HG02870 (cell line): ENCODE measurements around the gene TLNRD1.
"Not testable (repeated sequence)": the region's sequence is repeated elsewhere in the genome, so short reads cannot be mapped to it uniquely, and the experiment has no call there.

Experiments
- ATAC-seq: cut with Tn5 transposase; IDR thresholded peaks from one replicate; pipeline ENCODE4 v1.9.1; 2021; ENCODE audit warnings: mild to moderate bottlenecking, moderate library complexity; ENCODE audit not compliant: unreplicated experiment

TLNRD1 gene

GRCh38 chr15:81000624-81001151 lies at the start of gene TLNRD1:
TSS of gene TLNRD1 (plus strand) at chr15:81000923. CDS start at chr15:81002272, 1,349 bp downstream.
- peak; percentile 59 for ATAC-seq

DNA sequence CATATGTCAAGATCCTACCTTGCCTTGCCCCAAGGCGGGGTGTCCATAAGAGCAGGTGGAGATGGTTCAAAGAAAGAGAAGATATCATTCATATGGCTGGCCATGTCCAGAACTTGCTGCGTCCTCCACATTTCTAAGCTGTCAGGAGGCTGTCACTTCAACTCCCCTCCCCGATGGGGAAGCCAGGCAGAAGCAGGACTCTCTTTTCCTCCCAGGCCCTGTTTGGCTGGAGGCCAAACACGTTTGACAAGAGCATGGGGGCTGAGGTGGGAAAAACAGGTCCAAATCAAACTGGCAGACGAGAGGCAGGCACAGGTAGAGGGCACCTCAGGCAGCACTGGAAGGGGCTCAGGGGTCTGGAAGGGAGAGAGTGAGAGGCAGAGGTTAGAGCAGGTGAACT lies 48.8 kb upstream of the TLNRD1 start:
- no peak for ATAC-seq

GRCh38 chr15:80953001-80953952 lies 47.4 kb upstream of the TLNRD1 start:
- no peak for ATAC-seq

- no peak for ATAC-seq
Measured at GRCh38 chr15:80953953-80954778, 46.6 kb upstream of the TLNRD1 start.

GRCh38 chr15:80955571-80956452 lies 44.9 kb upstream of the TLNRD1 start:
- not testable (repeated sequence) for ATAC-seq

GRCh38 chr15:80957556-80957955 lies 43.2 kb upstream of the TLNRD1 start:
- ATAC-seq, result no peak

GRCh38 chr15:80957976-80958375 lies 42.7 kb upstream of the TLNRD1 start:
- no peak for ATAC-seq

DNA sequence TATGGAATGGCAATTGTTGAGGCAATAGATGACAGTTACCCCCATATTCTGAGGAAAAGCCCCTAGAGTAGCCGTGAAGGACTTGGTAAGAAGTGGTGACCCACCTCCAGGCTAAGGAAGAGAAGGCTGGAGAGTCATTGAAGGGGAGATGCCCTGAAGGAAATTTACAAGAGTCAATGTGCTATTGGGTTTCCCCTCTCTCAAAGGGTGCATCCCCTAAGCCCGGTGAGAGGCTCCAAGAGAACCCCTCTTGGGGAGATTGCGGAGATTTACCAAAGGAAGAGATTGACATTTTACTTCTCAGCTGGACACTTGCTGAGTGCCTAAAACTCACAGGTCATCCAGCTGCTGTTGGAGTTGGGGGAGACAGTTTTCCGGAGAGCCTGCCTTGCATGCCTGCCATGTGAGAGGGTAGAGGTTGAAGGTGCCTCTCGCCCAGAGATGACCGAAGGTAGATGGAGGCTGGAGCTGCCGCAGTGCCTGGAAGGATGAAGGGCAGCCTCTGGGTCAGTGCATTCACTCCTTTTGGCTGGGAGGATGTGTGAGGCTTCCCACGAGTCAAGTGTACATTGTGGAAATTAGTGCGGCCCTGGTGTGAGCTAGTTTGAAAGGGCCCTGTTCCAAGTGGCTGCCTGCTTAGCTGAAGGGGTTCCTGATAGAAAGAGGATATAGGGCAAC lies 41.8 kb upstream of the TLNRD1 start:
- no peak for ATAC-seq

DNA sequence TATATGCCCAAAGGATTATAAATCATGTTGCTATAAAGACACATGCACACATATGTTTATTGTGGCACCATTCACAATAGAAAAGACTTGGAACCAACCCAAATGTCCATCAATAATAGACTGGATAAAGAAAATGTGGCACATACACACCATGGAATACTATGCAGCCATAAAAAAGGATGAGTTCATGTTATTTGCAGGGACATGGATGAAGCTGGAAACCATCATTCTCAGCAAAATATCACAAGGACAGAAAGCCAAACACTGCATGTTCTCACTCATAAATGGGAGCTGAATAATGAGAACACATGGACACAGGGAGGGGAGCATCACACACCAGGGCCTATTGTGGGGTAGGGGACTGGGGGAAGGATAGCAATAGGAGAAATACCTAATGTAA lies 35.3 kb upstream of the TLNRD1 start:
- not testable (repeated sequence) for ATAC-seq

DNA sequence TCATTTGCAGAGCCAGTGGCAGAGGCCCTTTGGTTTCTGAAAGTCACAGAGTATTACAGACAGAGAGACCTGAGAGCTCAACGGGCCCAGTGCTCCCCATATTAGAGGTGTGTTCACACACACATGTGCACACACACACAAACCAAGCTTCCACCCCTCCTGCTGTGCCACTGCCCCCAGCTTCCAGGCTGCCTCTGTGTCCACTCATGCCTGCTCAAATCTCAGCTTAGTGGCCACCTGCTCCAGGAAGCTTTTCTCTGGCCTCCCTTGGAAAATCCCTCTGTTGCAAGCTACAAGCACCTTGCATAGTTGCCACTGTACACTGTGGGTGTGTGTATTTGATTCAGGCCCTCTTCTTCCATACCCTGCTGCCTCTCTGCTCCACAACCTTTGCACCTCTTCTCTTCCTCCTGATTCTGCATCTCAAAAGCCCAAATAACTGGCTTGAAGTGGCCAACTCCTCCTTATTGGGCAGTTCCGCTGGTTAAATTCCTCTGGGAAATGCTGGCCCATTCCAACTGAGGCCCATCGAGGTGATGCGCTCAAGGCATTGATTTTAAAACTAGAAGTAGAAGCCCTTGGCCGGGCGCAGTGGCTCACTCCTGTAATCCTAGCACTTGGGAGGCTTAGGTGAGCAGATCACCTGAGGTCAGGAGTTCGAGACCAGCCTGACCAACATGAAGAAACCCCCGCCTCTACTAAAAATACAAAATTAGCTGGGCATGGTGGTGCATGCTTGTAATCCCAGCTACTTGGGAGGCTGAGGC lies 34.1 kb upstream of the TLNRD1 start:
- ATAC-seq, result no peak

- ATAC-seq, result no peak
Measured at GRCh38 chr15:80967451-80967850, 33.3 kb upstream of the TLNRD1 start.

DNA sequence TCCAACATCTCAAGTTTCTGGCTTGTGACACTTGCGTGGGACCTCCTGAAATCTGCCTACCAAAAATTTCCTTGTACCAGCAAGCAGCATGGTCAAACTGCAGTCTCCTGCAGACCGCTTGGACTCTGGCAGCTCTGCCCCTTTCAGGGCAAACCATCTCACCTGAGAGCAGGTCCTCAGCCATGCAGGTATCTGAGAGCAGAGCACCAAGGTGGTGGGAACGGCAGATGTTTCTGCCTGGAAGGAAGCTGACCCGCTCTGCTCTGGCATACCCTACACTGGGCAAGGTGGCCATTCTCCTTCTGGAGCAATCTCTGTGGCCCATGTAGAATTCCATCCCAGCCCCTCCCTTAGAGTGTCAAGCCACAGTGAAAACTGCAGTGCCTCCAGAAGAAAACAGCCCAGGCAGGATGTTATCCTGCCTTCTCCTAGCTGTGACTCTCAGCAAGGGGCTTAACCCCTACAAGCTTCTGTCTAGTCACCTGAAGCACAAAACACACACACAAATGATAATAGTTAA lies 32.7 kb upstream of the TLNRD1 start:
- ATAC-seq, result no peak

DNA sequence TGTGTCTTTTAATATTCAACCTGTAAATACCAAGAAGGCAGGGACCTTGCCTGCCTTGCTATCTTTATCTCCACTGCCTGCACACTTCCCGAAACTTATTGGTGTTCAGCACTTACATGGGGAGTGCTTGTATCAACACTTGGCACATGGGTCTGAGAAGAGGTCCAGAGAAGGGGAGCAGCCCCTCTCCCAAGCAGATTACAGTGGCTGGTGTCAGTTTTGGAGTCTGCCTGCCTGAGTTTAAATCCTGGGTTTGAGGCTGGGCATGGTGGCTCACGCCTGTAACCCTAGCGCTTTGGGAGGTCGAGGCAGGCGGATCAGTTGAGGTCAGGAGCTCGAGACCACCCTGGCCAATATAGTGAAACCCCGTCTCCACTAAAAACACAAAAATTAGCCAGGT lies 31.4 kb upstream of the TLNRD1 start:
- no peak for ATAC-seq

DNA sequence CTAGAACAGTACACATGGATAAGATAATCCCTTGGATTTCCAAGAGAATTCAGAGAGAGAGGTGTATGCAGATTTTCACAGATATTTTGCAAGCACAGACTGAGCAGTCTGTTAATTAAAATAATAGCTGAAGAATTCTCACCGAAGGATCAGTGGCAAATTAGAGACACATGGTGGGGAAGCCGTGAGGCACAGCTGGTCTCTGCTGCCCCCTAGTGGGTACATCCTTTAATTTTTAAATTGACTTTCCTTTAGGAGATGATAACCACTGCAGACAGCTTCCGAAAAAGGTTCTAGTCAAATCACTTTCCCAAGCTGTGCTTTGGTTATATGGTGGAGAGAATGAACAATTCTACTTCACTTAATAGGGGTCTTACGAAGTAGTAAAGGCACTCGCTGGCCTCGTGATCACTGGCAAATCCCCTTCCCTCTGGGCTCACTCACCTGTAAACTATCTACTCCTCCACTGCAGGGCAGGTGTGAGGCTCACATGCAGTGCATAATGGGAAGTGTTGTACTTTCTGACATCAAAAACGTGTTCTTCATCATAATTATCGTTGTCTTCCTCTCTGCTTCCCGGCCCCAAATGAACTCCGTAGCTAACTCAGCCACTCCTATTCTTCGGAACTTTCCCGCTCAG lies 30.6 kb upstream of the TLNRD1 start:
- no peak for ATAC-seq

DNA sequence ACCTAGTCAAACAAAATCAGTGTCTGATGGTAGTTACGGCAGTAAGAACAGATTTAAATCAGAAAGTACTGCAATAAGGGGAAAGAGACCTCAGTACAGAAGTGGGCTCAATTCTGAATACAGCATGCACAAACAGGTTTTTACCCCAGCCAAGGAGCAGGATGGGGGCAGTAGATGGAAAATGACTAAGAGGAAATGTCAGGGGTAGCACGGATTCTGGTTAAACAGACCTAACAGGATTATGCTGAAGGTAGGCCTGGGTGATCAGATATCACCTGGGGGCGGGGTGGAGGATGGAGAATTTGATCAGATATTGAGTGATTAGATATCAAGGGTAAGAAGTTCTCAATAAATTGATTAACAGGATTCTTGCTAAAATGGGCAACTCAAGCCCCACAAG lies 30.1 kb upstream of the TLNRD1 start:
- ATAC-seq, result no peak

- no peak for ATAC-seq
Measured at GRCh38 chr15:80971143-80971542, 29.6 kb upstream of the TLNRD1 start.

- no peak for ATAC-seq
Measured at GRCh38 chr15:80972276-80972675, 28.4 kb upstream of the TLNRD1 start.

- ATAC-seq, result no peak
Measured at GRCh38 chr15:80974914-80975313, 25.8 kb upstream of the TLNRD1 start.

DNA sequence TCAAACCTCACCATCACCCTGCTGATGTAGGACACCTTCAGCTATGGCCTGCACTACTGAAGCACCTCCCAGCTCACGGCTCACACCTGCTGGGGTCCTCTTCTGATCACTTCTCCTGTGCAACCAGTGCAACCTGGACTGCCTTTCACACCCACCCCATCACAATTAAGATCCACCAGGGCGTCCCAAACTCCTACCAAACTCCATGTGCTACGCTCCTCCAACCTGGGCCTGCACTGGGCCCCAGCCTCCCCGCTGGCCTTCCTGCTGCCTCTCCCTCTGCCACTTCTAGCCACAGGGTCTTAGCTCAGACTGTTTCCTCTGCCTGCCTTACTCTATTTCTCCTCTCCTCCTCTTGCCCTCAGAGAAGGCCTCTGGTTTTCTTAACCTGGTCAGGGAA lies 23.9 kb upstream of the TLNRD1 start:
- no peak for ATAC-seq
